ENCODE results near the gene POLR2C.
"Not testable (repeated sequence)": the region's sequence is repeated elsewhere in the genome, so short reads cannot be mapped to it uniquely, and the experiment has no call there.

Gene POLR2C

GRCh38 chr16:57462209-57462977, at the start of gene POLR2C:
Gene POLR2C (plus strand): TSS chr16:57462679. CDS start chr16:57462725, 46 bp downstream.
- peak; percentile 91 for DNase-seq (ENCODE audit: low read depth)

- no peak for DNase-seq (ENCODE audit: low read depth)
These were observed 49.2 kb upstream of the POLR2C start for GRCh38 chr16:57413301-57413730.

GRCh38 chr16:57413733-57414132, 48.7 kb upstream of the POLR2C start:
- no peak for DNase-seq (ENCODE audit: low read depth)

- DNase-seq (ENCODE audit: low read depth): no peak
These were observed 46.4 kb upstream of the POLR2C start for GRCh38 chr16:57416084-57416483.

- DNase-seq (ENCODE audit: low read depth): no peak
These were observed 43.0 kb upstream of the POLR2C start for GRCh38 chr16:57419506-57419905.

- DNase-seq (ENCODE audit: low read depth): no peak
These were observed 40.2 kb upstream of the POLR2C start for GRCh38 chr16:57422026-57422944.

- no peak for DNase-seq (ENCODE audit: low read depth)
These were observed 39.3 kb upstream of the POLR2C start for GRCh38 chr16:57423152-57423551.

- no peak for DNase-seq (ENCODE audit: low read depth)
These were observed 37.9 kb upstream of the POLR2C start for GRCh38 chr16:57424583-57424982.

- no peak for DNase-seq (ENCODE audit: low read depth)
These were observed 36.1 kb upstream of the POLR2C start for GRCh38 chr16:57426356-57426755.

- no peak for DNase-seq (ENCODE audit: low read depth)
These were observed 35.2 kb upstream of the POLR2C start for GRCh38 chr16:57427307-57427706.

- DNase-seq (ENCODE audit: low read depth): no peak
These were observed 34.7 kb upstream of the POLR2C start for GRCh38 chr16:57427824-57428223.

- no peak for DNase-seq (ENCODE audit: low read depth)
These were observed 31.5 kb upstream of the POLR2C start for GRCh38 chr16:57430955-57431354.

- DNase-seq (ENCODE audit: low read depth): no peak
These were observed 30.0 kb upstream of the POLR2C start for GRCh38 chr16:57432505-57432904.

- no peak for DNase-seq (ENCODE audit: low read depth)
These were observed 29.5 kb upstream of the POLR2C start for GRCh38 chr16:57432989-57433388.

GRCh38 chr16:57434003-57434402, 28.5 kb upstream of the POLR2C start:
- no peak for DNase-seq (ENCODE audit: low read depth)

GRCh38 chr16:57435838-57436237, 26.6 kb upstream of the POLR2C start:
- no peak for DNase-seq (ENCODE audit: low read depth)

- not testable (repeated sequence) for DNase-seq (ENCODE audit: low read depth)
These were observed 22.5 kb upstream of the POLR2C start for GRCh38 chr16:57439947-57440346.

GRCh38 chr16:57440551-57440950, 21.9 kb upstream of the POLR2C start:
- not testable (repeated sequence) for DNase-seq (ENCODE audit: low read depth)

GRCh38 chr16:57444711-57445110, 17.8 kb upstream of the POLR2C start:
- no peak for DNase-seq (ENCODE audit: low read depth)

GRCh38 chr16:57445510-57445909, 17.0 kb upstream of the POLR2C start:
- DNase-seq (ENCODE audit: low read depth): no peak

- no peak for DNase-seq (ENCODE audit: low read depth)
These were observed 15.8 kb upstream of the POLR2C start for GRCh38 chr16:57446531-57447185.

GRCh38 chr16:57447186-57447962, 15.1 kb upstream of the POLR2C start, which contains the start of the genes CIAPIN1 and COQ9:
Gene CIAPIN1 (minus strand): TSS chr16:57447385. CDS start chr16:57440928, 6,457 bp downstream.
Gene COQ9 (plus strand): TSS chr16:57447479. CDS start chr16:57447506, 27 bp downstream.
- DNase-seq (ENCODE audit: low read depth): peak; percentile 80
